ENCODE data around the gene MOSPD3. TPM values are rescaled to one million over a fixed set of nuclear protein-coding genes. Genes with fewer than 3 reads are reported as not detected.
"Not testable (repeated sequence)": the region's sequence is repeated elsewhere in the genome, so short reads cannot be mapped to it uniquely, and the experiment has no call there.

MOSPD3 gene, protein sequence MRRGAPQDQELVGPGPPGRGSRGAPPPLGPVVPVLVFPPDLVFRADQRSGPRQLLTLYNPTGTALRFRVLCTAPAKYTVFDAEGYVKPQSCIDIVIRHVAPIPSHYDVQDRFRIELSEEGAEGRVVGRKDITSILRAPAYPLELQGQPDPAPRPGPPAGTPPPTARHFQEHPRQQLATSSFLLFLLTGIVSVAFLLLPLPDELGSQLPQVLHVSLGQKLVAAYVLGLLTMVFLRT
- total RNA-seq, result 23.0 TPM

DNA sequence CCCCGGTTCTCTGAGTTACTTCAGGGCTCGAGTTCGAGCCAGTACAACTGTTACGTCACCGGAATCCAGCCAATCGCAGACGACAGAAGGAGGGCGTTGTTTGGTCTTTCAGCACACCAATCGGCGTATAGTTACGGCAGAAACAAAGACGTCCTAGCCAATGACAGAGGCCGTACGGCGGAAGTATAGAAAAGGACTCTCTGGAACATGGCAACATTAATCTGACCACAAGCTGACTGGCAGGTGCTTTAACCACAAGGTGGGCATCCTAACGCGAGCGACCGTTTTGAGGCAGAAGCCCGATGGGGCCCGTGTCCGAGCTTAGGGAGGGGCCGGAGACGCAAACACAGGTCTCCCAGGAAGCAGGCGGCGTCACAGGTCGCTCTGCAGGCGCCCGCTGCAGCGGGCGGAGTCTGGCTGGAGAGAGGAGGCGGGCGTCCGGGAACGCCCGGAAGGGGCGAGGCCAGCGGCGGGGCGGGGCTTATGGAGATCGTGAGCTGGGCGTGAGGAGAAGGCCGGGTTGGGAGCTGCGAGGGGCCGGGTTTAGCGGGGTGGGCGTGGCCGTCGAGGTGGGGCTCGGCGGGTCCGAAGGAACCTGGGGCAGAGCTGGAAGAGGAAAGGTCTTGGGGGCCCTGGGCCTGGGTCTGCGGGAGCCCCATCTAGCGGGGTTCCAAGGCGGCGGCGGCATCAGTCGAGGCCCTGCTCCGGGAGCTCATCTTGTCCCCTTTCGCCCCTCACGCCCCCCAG, at the start of gene MOSPD3:
MOSPD3 (plus strand) TSS at position 558 of the 747 bp plus-strand sequence. CDS start 252 bp downstream, outside the sequence.
- DNase-seq (ENCODE audit: low spot score), result peak; percentile 99
- intact Hi-C loops (cut with DNase I), result no loop called here
- ATAC-seq, result peak; percentile 97

DNA sequence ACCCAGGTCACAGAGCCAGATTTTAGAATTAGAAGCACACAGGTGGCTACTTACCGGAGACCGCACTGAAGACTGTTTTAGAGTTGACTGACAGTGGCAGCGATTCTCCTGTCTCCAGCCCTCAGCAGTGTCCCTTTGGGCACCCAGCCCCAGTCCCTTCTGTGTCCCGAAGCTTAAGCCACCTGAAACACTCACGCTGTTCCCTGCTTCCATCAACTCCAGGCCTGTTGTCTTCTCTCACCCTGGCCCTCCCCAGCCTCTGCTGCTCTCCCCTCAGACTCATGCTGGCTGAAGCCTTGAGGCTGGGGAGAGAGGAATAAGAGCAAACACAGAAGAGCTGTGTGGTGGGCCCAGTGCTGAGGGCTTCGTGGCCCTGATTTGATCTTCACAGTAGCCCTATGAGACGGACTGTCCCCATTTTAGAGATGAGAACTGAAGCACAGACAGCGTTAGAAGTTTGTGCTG, 49.2 kb upstream of the MOSPD3 start:
- intact Hi-C loops (cut with DNase I), result loop anchor here (5.0 kb wide), 1 partner anchor 96 kb away; no protein-coding TSS in a partner anchor
- ATAC-seq, result no peak
- no peak for DNase-seq (ENCODE audit: low spot score)

DNA sequence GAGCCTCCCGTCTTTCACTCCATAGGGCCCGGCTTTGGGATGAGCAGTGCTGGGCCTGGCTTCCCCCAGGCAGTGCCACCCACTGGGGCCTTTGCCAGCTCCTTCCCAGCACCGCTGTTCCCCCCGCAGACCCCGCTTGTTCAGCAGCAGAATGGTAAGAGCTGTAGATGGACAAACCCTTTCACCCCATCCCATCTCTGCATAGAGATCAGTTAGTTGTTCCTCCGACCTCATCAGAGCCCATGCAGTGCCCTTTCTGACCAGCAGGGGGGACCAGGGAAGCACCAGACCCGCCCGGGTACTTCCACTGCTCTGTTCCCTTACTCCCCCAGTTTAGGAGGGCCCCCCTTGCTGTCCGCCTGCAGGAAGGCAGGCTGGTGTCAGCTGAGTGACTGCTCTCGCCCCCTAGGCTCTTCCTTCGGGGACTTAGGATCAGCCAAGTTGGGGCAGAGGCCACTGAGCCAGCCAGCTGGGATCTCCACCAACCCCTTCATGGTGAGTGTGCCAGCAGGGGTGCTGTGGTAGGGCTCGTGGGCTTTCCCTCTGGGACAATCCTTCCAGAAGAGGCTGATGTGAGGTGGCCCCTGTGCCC, 48.4 kb upstream of the MOSPD3 start:
- ATAC-seq (peak; percentile 66), DNase-seq (ENCODE audit: low spot score) (peak; percentile 93)
- intact Hi-C loops (cut with DNase I), result loop anchor here (2.0 to 5.0 kb wide), 2 partner anchors 97 to 129 kb away; no protein-coding TSS in a partner anchor

DNA sequence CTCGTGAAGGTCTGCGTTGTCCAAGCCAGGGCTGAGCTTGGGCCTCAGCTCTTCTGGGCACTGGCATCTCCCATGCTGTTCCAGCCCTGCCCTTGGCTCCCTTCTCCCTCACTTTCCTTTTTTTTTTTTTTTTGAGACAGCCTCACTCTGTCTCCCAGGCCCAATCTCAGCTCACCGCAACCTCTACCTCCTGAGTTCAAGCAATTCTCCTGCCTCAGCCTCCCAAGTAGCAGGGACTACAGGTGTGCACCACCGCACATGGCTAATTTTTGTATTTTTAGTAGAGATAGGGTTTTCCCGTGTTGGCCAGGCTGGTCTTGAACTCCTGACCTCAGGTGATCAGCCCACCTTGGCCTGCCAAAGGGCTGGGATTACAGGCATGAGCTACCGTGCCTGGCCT, 47.9 kb upstream of the MOSPD3 start:
- DNase-seq (ENCODE audit: low spot score); ATAC-seq: not testable (repeated sequence)
- intact Hi-C loops (cut with DNase I), result loop anchor here (2.0 to 5.0 kb wide), 2 partner anchors 97 to 128 kb away; no protein-coding TSS in a partner anchor

DNA sequence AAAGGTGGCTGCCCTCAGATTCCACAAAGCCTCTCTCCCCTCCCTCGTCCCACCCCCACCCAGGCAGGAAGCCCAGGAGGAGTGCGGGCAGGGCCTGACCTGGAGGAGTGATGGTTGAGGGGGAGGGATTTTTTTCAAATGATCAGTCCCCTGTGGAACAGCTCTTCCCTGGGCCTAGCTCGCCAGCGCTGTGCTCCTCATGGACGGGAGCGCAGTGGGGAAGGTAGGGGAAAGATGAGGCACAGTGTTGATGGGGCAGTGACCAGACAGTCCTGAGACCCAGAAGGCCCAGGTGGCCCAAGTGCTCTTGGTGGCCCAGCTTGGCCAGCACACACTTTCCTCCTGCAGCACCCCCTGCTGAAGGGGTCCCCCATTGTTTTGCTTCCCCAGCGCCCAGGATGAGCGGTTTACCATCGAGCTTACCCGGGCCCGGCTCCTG, 47.2 kb upstream of the MOSPD3 start:
- intact Hi-C loops (cut with DNase I), result loop anchor here (2.0 kb wide), 1 partner anchor 128 kb away; no protein-coding TSS in a partner anchor
- ATAC-seq, result no peak
- no peak for DNase-seq (ENCODE audit: low spot score)

DNA sequence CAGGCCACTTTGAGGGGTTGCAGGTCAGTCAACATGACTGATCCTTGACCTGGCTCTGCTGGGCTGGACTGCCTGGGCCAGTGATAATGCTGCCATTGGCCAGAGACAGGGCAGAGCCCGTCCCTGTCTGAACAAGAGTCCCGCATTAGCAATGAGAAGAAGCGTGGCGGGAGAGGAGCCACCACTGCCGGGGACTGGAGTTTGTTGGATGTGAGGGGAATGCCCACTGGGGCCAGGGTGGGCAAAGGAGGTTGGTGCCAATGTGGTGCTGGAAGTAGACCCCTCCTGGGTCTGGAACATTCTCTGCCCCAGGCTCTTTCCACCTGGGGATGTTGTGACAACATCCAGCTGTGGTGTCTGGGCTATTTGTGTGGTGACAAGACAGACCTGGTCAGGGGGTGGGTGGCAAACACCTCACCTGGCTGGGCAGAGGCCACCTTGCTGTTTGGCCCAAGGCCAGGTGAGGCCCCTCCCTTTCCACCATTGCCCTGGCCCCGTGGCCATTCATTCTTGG, 46.3 kb upstream of the MOSPD3 start:
- DNase-seq (ENCODE audit: low spot score) (no peak), ATAC-seq (no peak)
- intact Hi-C loops (cut with DNase I), result no loop called here

DNA sequence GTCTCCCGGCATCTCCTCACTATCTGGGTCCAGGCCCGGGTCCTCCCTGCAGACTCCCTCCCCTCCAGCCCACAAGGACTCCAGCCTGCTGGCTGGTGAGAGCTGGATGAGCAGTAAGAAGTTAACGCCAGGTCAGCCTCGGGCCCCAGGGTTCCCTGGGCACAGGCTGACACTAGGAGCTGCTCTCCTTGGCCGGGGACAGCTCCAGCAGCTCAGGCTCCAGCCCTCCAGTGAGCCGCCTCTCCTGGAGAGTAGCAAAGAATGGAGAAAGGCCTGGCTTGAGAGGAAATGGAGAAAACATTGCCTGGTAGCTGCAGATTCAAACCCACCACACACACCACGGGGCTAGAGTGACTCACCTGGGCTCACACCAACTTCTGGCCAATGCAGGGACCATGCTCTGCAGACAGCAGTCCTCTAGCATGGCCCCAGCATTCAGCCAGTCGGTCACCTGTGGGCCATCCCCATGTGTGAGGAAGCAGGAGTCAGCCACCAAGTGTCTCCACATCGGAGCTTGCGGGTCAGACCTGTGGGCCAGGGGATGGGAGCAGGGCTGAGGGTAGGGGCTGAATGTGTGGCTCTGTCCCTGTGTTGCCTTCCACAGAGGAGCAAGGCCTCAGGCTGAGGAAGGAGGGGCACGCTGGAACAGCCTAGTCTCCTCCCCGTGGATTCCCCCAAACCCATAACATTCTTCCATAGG, 45.2 kb upstream of the MOSPD3 start:
- DNase-seq (ENCODE audit: low spot score), result no peak
- intact Hi-C loops (cut with DNase I), result no loop called here
- ATAC-seq, result no peak

DNA sequence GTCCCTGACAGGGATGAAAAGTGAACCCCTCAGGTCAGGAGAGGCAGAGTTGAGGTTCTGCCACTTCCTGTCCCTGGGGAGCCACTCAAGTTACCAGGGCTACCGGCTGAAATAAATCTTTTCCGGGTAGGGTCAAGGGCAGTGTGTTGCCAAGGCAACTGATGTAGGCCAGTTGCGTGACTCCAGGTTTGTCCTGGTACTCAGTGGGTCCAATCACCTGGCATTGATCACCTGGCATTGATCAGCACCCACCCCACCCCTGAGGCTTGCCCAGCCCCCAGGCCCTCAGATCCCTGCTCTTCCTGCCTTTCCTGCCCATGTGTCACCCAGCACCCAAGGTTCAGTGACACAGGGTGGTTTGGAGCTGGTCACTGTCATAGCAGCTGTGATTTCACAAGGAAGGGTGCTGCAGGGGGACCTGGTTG, 44.6 kb upstream of the MOSPD3 start:
- intact Hi-C loops (cut with DNase I), result no loop called here
- no peak for ATAC-seq
- no peak for DNase-seq (ENCODE audit: low spot score)

DNA sequence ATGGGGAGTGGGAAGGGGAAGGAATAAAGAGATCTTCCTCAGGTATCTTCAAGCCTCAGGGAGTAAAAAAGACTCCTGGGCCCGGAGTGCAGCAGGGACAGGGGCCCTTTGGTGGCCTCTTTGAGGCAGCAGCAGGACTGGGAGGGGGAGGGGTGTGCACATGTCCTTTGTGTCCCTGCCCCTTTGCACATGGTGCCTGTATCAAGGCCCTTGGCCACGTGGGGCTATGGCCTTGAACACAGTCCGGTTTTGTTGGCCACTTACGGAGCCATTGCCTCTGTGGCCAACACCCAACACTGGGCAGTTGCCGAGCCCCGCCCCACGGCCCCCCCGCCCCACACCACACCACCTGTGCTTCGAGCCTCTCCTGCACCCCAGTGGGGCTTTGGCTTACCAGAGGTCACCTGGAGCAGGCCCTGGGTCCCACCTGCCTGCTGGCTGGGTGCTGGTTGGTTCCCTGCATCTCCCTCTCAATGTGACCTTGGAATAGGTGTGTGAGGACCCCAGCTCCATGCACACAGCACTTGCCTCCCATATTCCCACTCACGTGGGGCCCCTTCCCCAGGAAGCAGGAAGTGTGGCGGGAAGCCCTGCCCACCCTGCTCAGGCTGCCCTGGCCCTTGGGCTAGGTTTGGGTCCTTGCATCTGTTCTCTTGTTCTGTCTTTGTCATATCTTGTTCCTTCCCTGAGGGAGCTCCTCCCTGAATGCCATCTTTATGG, 44.0 kb upstream of the MOSPD3 start:
- intact Hi-C loops (cut with DNase I), result no loop called here
- DNase-seq (ENCODE audit: low spot score) (no peak), ATAC-seq (no peak)

DNA sequence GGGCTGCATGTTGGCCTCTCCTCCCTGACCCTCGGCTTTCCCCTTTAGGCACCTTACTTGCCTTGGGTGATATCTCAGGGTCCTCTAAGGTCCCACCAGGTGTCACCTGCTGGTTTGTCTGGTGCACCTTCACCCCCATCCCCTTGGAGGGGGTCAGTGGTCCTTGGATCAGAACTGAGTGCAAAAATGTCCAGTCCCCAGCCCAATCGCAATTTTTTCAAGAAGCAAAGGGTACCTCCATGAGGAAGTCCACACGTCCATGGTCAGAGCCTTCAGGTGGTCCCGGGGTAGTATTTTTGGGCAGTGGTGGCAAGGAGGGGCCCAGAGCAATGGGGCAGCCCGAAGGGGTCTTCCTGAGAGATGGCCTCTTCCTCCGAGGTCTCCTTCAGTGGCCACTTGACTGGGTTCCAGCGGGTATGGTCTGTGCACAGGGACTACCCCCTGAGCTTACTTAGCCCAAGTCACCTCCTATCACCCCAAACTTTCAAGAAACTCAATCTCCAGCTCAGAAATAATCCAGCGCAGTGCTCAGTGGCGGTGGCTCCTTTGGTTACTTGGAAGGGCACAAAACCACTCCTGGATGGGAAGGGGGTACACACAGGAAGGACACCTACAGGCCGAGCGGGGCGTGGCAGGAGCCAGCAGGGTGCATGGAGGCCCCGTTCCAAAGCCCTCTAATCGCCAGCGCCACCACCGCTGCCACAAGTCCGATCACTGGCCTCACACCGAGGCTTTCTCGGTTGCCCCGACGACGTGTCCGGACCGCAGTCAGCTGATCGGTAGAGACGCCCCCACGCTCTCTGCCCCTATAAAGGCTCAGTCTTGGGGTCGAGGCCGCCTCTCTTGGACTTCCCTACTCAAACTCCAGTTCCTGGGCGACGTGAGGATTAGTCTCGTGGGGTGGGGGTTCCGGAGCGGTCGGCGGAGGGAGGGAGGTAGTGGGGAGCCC, 43.2 kb upstream of the MOSPD3 start:
- ATAC-seq (peak; percentile 53), DNase-seq (ENCODE audit: low spot score) (peak; percentile 79)
- intact Hi-C loops (cut with DNase I), result no loop called here

DNA sequence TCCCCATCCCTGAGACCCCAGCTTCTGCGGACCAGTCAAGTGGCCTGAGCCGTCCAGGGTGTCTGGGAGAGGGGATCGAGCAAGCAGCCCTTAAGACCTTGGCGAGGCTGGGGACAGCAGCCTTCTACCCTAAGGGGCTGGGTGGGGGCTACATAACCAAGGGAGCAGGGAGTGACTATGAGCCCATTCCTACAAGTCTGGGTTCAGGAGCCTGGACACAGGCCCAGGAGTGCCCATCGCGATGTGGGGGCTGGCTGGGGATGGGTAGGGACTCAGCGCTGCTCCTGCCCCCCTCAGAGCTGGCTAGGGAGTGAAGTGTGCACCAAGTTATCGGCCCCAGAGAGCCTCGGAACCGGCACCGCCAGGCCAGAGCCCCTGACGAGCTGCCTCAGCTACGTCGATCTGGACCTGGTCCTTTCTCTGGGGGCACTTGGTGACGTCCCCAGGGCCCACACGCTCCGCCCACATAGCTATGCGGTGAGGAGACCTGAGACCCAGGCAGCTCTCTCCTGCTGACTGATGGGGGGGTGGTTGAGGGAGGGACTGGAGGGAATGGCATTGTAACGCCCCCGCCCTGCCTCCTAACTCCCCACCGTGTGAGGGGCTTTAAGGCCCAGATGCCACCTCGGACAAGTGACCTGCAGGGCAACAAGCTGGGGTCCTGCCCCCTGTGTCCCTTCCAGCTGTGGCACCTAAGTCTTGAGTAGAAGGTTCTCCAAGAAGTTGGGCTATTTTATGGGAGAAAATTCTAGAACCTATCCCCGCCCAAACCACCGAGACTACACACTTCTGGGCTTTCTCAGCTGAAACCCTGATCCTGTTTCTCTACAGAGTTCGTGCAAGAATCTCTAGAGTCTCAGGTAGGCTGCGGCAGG, 41.1 kb upstream of the MOSPD3 start:
- ATAC-seq, result no peak
- DNase-seq (ENCODE audit: low spot score), result no peak

DNA sequence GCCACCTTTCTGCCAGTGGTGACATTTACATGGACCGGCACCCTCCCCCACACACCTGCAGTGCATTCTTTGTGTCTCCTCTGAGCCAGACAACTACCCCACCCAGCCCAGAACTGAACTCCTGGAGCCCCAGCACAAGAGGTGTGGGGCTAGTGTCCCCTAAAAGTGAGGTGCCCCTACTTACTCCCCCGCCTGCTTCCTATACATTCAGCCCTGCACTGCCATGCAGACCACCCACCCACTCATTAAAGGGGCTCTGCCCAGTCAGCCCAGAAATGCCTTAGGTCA, 40.6 kb upstream of the MOSPD3 start:
- intact Hi-C loops (cut with DNase I), result no loop called here
- DNase-seq (ENCODE audit: low spot score) (no peak), ATAC-seq (no peak)

More for the DNA sequence above, 41.1 kb upstream of the MOSPD3 start:
- intact Hi-C loops (cut with DNase I), result no loop called here

DNA sequence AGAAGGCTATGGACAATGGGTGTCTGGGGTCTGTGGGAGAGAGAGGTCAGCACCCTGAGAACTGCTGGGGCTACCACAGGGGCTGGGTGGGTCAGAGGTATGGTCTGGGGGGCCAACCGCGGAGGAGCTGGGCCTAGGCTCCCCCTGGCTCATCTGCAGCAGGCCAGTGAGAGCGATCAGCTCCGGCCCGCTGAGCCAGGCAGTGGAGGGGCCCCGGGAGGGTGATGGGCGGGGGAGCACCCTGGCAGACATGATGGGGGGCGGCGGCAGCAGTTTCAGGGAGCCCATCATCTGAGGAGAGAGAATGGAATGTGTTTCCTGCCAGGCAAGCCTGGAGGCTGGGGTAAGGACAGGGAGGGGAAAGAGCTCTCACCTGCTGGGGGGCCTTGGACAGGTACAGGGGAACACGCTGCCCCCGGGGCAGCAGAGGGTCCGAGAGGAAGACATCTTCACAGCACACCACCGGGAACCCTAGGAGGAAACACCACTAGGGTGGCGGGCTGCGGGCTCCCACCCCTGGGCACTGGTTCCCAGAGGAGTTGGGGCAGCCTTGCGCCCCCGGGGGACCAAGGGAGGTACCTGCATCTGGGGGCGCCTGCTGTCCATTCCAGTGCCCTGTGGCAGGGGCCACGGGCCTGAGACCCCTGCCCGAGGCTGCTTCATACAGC, 39.9 kb upstream of the MOSPD3 start:
- ATAC-seq (no peak), DNase-seq (ENCODE audit: low spot score) (no peak)
- intact Hi-C loops (cut with DNase I), result no loop called here

DNA sequence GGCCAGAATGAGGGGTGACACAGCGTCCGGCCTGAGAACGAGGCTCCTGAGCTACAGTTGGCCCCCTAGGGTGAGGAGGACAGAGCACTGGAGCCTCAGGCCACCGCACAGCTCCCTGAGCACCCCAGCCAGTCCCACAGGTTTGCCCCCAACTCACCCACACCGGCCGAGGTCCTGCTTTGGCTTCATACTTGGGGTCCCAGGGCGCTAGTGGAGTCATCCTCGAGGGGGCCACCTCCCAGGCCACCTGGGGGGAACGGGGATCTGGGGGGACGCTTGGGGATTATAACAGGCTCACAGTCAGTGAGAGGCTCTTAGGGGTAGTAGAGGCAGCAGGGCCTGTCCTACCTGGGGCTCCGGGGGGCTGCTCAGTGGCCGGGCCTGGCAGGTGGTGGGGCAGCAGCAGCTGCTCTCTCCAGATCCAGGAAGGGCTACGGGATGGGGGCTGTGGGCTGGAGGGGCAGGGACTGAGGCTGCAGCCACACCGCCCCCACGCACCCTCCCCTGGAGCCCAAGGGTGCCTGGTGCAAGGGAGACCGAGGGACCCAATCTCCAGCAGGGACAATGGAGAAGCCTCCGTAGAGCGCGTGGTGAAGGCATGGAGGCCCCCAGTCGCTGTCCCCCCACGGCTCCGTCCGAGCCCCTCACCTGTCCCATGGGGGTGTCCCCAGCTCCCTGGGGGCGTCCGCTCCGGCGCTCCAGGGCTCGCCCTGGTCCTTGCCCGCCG, 39.2 kb upstream of the MOSPD3 start:
- no peak for ATAC-seq
- DNase-seq (ENCODE audit: low spot score), result no peak
- intact Hi-C loops (cut with DNase I), result no loop called here

DNA sequence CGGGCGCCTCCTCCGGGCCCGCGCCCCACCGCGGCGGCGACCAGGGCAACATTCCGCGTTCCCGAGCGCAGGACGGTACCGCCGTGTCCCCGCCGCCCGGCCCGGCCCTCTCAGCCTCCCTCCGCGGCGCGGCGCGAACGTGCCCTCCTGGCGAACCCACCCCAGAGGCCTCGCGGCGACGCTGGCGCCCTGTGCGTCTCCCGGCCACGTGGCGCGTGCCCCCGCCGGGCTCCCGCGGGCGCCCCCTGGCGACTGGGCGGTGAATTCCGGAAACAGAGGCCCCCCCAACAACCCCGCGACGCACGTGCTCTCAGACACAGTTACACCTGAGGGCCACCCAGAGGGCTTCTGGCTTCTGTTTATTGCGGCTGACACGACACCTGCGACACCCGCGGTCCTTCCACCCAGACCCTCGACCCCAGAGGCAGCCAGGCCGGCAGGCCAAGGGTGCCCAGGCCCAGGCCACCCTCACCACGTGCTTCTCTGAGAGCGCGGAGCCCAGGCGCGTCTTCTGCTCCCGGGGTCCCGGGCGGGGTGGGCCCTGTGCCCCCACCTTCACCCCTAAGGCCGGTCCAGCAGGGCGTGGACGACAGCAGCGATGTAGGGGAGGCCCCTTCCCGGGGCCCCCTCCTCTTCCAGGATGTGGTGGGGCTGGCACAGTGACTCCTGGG, 38.5 kb upstream of the MOSPD3 start, which contains the start of gene SAP25:
SAP25 (minus strand) TSS at position 210 of the 671 bp plus-strand sequence; CDS start at position 52, 158 bp downstream.
- no peak for ATAC-seq
- no peak for DNase-seq (ENCODE audit: low spot score)
- intact Hi-C loops (cut with DNase I), result no loop called here

Data from sciatic nerve (tissue), 2 donors.